Stimulated activated CD4-positive, alpha-beta T cell treated with anti-CD3 and anti-CD28 coated beads, Interleukin-4, amount 100 ng/mL, for 1 hour (primary cell): ENCODE results near the gene TSPAN14.

ENCODE experiments used
- DNase-seq: peaks from one replicate; pipeline ENCODE4 v3.0.0-alpha.2; 2020

The TSPAN14 gene

GRCh38 chr10:80509108-80509402 lies 54.9 kb downstream of the TSPAN14 start:
- no peak for DNase-seq

- DNase-seq = no peak
Measured at GRCh38 chr10:80509403-80510161, 55.5 kb downstream of the TSPAN14 start.

GRCh38 chr10:80512031-80512526 lies 58.0 kb downstream of the TSPAN14 start:
- DNase-seq = no peak

DNA sequence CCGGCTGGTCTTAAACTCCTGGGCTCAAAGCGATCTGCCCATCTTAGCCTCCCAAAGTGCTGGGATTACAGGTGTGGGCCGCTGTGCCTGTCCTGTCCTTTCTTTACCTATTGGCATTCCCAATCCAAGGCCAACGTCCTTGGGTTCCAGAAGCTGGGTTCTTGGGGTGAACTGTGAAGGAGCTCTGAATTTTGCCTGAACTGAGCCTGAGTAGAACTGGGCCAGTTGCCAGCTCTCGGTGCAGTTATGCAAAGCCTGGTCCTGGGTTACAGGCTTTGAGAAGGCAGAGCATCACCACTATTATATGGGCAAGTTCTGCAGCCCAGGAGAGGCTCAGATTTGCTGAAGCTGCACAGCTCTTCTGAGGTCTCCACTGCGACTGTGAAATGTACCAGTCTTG lies 59.0 kb downstream of the TSPAN14 start:
- no peak for DNase-seq

- no peak for DNase-seq
Measured at GRCh38 chr10:80515511-80515910, 61.4 kb downstream of the TSPAN14 start.

DNA sequence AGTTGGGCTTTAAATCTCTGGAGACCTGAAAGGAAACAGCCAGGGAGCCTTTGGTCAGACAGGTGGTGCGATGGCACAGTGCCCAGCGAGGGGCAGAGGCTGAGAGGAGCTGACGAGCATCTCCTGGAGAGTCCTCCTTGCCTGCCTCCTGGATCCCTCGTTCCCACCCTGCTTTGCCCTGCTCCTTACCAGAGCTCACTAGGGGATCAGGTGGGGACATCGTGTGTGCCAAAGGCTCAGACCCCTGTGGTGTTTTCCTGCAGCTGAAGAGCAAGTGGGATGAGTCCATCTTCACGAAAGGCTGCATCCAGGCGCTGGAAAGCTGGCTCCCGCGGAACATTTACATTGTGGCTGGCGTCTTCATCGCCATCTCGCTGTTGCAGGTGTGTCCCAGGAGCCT lies 61.8 kb downstream of the TSPAN14 start:
- no peak for DNase-seq

GRCh38 chr10:80516506-80517075 lies 62.5 kb downstream of the TSPAN14 start:
- DNase-seq = no peak

DNA sequence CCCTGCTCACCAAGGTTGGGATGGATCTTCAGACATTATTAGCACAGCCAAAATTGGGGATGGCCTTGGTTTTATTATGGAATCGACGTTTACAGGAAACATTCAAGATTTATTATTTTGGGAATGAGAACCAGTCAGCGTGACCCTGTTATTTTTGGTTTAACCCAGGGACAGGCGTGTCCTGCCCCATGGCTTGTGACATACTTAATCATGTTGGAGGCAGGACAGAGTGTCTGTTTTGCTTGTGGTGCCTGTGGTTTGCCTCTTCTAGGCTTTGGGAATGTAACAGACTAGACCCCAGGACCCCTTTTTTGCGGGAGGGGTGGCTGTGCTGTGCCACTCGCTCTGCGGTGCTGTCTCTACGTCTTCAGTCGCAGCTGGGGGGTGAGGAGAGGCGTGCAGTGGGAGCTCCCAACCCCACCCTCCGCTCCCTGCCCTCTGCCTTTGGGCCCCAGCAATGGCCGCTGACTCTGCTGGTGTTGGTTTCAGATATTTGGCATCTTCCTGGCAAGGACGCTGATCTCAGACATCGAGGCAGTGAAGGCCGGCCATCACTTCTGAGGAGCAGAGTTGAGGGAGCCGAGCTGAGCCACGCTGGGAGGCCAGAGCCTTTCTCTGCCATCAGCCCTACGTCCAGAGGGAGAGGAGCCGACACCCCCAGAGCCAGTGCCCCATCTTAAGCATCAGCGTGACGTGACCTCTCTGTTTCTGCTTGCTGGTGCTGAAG lies 63.5 kb downstream of the TSPAN14 start:
- no peak for DNase-seq

- no peak for DNase-seq
Measured at GRCh38 chr10:80518143-80518806, 64.2 kb downstream of the TSPAN14 start.

GRCh38 chr10:80518807-80519360 lies 64.8 kb downstream of the TSPAN14 start:
- no peak for DNase-seq

GRCh38 chr10:80519936-80520650 lies 66.0 kb downstream of the TSPAN14 start:
- no peak for DNase-seq

- no peak for DNase-seq
Measured at GRCh38 chr10:80520661-80521470, 66.8 kb downstream of the TSPAN14 start.

- DNase-seq = no peak
Measured at GRCh38 chr10:80522756-80523363, 68.8 kb downstream of the TSPAN14 start.

DNA sequence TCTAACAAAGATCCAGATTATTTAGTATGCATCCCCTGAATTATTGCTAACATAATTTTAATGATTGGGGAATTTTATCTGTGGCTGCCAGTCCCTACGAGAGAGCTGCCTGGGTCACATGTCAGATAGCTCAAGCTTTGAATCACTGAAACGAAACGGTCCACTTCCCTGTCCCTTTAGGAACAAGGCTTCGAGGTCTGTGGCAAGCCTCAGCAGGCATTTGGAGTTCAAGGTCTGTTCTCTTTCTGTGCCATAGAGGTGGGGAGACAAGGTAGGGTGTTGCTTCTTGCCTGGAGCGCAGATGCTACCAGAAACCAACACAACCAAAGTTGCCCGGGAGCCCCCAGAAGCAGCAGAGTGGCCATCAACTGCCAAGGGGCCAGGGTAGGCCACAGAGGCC lies 69.7 kb downstream of the TSPAN14 start:
- DNase-seq = no peak

DNA sequence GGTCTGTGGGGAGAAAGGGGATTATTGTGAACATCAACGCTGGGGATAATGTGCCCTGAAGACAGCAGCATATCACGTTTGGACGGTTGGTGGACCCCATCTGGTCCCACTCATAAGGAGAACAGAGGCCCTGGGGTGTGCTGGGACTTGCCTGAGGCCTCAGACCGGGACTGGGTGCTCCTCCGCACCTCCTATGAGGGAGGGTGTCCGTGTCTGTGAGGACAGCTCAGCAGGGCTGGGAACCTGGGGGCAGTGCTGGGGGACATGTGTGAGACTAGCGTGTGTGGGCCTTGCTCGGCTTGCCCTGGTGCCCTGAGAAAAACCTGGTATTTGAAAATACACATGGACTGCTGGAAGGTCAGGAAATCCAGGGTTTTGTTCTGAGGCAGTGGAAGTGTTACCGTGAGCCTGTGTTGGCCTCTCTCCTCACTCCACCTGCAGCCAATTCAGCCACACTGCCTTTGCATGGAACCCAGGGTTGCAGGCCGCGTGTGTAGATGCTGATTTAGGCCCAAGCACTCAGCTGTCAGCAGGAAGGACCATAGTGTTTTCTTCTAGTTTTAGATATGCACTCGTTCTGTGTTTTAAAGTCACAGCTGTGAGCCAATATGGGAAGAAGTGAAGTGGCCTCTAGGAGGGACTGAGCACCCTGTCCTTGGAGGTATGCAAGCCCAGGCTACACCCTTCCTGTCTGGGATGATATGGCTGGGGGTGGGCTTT lies 70.2 kb downstream of the TSPAN14 start:
- no peak for DNase-seq

- no peak for DNase-seq
Measured at GRCh38 chr10:80526218-80526617, 72.1 kb downstream of the TSPAN14 start.

DNA sequence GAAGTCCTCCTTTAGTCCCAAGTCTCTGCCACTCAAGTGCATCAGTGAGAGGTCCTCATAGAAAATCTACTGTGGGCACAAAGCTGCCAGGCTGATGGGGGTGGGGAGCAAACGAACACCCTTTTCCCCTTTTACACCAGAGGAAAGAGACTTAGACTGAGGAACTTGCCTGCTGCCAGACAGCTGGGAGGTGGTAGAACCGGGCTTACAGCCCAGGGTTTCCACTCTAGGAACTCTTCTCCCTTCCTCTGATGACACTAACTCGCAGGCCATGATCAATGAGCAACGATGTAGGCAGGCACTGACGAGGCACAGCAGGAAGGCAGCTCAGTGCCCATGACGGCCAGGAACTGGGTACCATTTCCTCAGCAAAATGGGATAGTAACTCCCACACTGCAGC lies 72.6 kb downstream of the TSPAN14 start:
- no peak for DNase-seq

DNA sequence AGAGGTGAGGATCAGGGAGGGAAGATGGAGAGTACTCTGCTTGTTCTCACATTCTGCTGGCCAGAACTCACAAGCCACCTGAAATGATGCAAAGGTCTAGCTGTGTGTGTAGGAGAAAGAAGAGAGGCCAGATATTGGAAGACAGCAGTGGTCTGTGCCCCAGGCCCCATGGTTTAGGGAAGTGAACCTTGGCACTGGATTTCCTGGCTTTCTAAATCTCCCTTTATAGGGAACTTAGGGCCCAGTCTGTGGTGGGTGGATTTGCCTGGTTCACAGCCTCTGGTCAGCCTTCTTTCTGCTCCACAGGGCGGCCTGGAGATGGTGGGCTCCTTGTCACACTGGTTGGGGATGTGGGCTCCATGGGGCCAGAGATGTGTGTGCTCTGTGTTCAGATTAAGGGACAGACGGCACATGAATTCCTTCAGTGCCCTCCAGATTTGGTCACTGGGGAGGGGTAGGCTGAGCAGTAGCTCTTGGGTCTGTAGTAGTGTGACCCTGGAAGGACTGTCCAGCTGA lies 74.1 kb downstream of the TSPAN14 start:
- DNase-seq = no peak

DNA sequence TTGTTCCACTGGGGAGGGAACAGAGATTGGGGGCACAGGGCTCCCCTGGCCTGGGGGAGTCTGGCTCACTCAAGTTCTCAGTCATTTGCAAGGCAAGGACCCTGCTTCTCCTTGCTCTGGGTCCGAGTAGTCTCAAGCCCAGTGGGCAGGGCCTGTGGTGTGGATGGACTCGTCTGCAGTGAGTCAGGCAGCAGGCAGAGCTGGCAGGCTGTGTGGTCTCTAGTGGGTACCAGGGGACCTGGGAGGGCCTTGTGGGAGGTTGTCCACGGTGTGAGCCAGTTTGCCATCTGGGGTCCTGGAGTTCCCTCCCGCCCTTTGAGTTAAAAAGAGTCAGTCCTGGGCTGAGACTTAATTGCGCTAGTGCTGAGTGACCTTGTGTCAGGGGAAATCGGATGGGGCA lies 74.8 kb downstream of the TSPAN14 start:
- DNase-seq = no peak

GRCh38 chr10:80529604-80530003 lies 75.5 kb downstream of the TSPAN14 start:
- no peak for DNase-seq
